KBM-7 (cell line): ENCODE data around the gene MPP2.
"Not testable (repeated sequence)": the region's sequence is repeated elsewhere in the genome, so short reads cannot be mapped to it uniquely, and the experiment has no call there.

Source experiments
- DNase-seq: peaks from one replicate; pipeline ENCODE4 v3.0.0-alpha.2; 2015
- in situ Hi-C: fragments of 300-500 bp; cut with MboI; formaldehyde crosslinking; loops from 2 replicates; pipeline ENCODE4 v1.14.3; 2020; ENCODE audit warnings: low sequenced_read_pairs, low pct_unique_long_range_greater_than_20kb, mixed read lengths

Gene MPP2

GRCh38 chr17:43906951-43907424, 348 bp downstream of the MPP2 start:
- no peak for DNase-seq

GRCh38 chr17:43905985-43906852, 1.1 kb downstream of the MPP2 start:
- DNase-seq = peak; percentile 38
- in situ Hi-C loops = no loop called here

More at GRCh38 chr17:43906951-43907424, 348 bp downstream of the MPP2 start:
- in situ Hi-C loops = no loop called here

GRCh38 chr17:43905400-43905984, 1.8 kb downstream of the MPP2 start:
- in situ Hi-C loops = no loop called here
- DNase-seq = no peak

- no peak for DNase-seq
- in situ Hi-C loops = no loop called here
Observed at GRCh38 chr17:43901861-43902589, 5.3 kb downstream of the MPP2 start.

GRCh38 chr17:43900858-43901754, 6.2 kb downstream of the MPP2 start:
- in situ Hi-C loops = no loop called here
- DNase-seq = peak; percentile 40

- in situ Hi-C loops = no loop called here
- DNase-seq = peak; percentile 89
Observed at GRCh38 chr17:43900183-43900857, 7.0 kb downstream of the MPP2 start.

GRCh38 chr17:43898446-43898845, 8.9 kb downstream of the MPP2 start:
- peak; percentile 47 for DNase-seq
- in situ Hi-C loops = no loop called here

GRCh38 chr17:43897831-43898230, 9.5 kb downstream of the MPP2 start:
- no peak for DNase-seq
- in situ Hi-C loops = no loop called here

GRCh38 chr17:43894494-43894893, 12.8 kb downstream of the MPP2 start:
- in situ Hi-C loops, DNase-seq: not testable (repeated sequence)

- no peak for DNase-seq
- in situ Hi-C loops = no loop called here
Observed at GRCh38 chr17:43892647-43892952, 14.7 kb downstream of the MPP2 start.

- in situ Hi-C loops = no loop called here
Observed at GRCh38 chr17:43891851-43892646, 15.3 kb downstream of the MPP2 start.

GRCh38 chr17:43890240-43890639, 17.1 kb downstream of the MPP2 start:
- no peak for DNase-seq
- in situ Hi-C loops = no loop called here

More at GRCh38 chr17:43891851-43892646, 15.3 kb downstream of the MPP2 start:
- no peak for DNase-seq

- DNase-seq = no peak
- in situ Hi-C loops = no loop called here
Observed at GRCh38 chr17:43888548-43888947, 18.8 kb downstream of the MPP2 start.

GRCh38 chr17:43882761-43883415, 24.4 kb downstream of the MPP2 start:
- no peak for DNase-seq
- in situ Hi-C loops = no loop called here

- DNase-seq = no peak
- in situ Hi-C loops = no loop called here
Observed at GRCh38 chr17:43881758-43882505, 25.4 kb downstream of the MPP2 start.

- in situ Hi-C loops = no loop called here
Observed at GRCh38 chr17:43881181-43881580, 26.2 kb downstream of the MPP2 start.

More at GRCh38 chr17:43881181-43881580, 26.2 kb downstream of the MPP2 start:
- DNase-seq = no peak
